ENCODE measurements around the gene ATP11C. TPM values are rescaled to one million over a fixed set of nuclear protein-coding genes. Genes with fewer than 3 reads are reported as not detected.

ATP11C gene
- total and polyA plus RNA-seq, 12 donors: 1.8 to 8.5 (median 2.9) TPM

DNA sequence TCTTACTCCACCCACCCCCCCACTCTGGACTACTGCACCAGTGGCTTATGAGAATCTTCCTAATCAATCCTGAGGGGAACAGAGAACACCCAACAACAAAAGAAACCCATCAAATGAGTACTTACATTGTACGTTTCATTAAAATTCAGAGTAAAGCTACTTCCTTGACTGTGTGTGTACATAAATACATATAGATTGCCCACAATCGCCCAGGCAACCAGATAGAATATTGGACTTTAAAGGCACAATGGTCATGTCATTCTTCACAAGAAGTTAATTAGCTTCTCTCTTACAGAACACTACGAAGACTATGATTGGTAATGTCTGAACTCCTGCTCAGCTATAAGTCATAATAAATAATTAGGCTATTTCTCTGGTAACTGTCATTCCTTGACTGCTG lies 12.2 kb upstream of the ATP11C start:
- H3K36me3 ChIP-seq: no peaks in the 10 kb centered on the region
- no peak for DNase-seq
- H3K4me1 ChIP-seq: no peaks in the 10 kb centered on the region
- no peaks in the 10 kb centered on the region for H3K9me3 ChIP-seq
- H3K4me3 ChIP-seq: no peak overlapping the region
- no peak for ATAC-seq
- TF ChIP-seq CTCF (IDR thresholded peaks at IDR 0.05): no peak
- intact Hi-C loops (cut with DNase I): no loop called here
- 74 to 88% methylated on average over 3 of the region's 3 CpGs for WGBS, 2 donors
- peaks cover 0 to 14% (median 0%) of the 10 kb centered on the region in 7 donors for H3K27me3 ChIP-seq
- no peak overlapping the region for H3K27ac ChIP-seq

GRCh38 chrX:139936259-139936658 lies 3.4 kb upstream of the ATP11C start:
- Histone ChIP-seq H3K4me1 (peaks cover 0 to 7% (median 0%) of the 10 kb centered on the region in 9 donors), H3K27ac (no peak overlapping the region), H3K4me3 (no peak overlapping the region), H3K9me3 (no peaks in the 10 kb centered on the region), H3K27me3 (peaks cover 0 to 31% (median 0%) of the 10 kb centered on the region in 7 donors), H3K36me3 (no peaks in the 10 kb centered on the region)
- TF ChIP-seq CTCF (IDR thresholded peaks at IDR 0.05): no peak
- intact Hi-C loops (cut with DNase I): loop anchor here in 2 of 10 donors (10.0 kb wide), 2 partner anchors 101 to 111 kb away; no protein-coding TSS in a partner anchor
- ATAC-seq: no peak
- no peak for DNase-seq

- peak overlapping the region in 9 of 10 donors; percentile 56 to 93 (median 77) for H3K4me3 ChIP-seq
- ATAC-seq: no peak
Measured at GRCh38 chrX:139933904-139934303, 1.1 kb upstream of the ATP11C start.

More at GRCh38 chrX:139933904-139934303, 1.1 kb upstream of the ATP11C start:
- Histone ChIP-seq H3K9me3 (no peaks in the 10 kb centered on the region), H3K27ac (peak overlapping the region in 9 of 10 donors; percentile 86 to 98 (median 93)), H3K36me3 (no peaks in the 10 kb centered on the region), H3K4me1 (peaks cover 0 to 14% (median 0%) of the 10 kb centered on the region in 9 donors), H3K27me3 (peaks cover 0 to 40% (median 0%) of the 10 kb centered on the region in 7 donors)
- intact Hi-C loops (cut with DNase I): loop anchor here in 5 of 10 donors (5.0 to 10.0 kb wide), 5 partner anchors 52 to 127 kb away; no protein-coding TSS in a partner anchor
- no peak for DNase-seq
- 78 to 82% methylated on average over 15 of the region's 15 CpGs for WGBS, 2 donors
- no peak for TF ChIP-seq CTCF (IDR thresholded peaks at IDR 0.05)

Measured in heart right ventricle (tissue), 16 donors.